Amniotic stem cell (primary cell): ENCODE data around the gene PARD3B.

Source experiments
- DNase-seq: peaks from one replicate; lab custom pipeline; 2025; lab: John Stamatoyannopoulos, UW

Gene PARD3B

GRCh38 chr2:204763974-204764703 lies 218.9 kb downstream of the PARD3B start:
- DNase-seq: no peak

GRCh38 chr2:204770735-204771134 lies 225.5 kb downstream of the PARD3B start:
- DNase-seq: no peak

GRCh38 chr2:204771721-204772120 lies 226.4 kb downstream of the PARD3B start:
- no peak for DNase-seq

GRCh38 chr2:204772546-204772945 lies 227.3 kb downstream of the PARD3B start:
- DNase-seq: no peak

- DNase-seq: no peak
Observed at GRCh38 chr2:204775766-204776165, 230.5 kb downstream of the PARD3B start.

- DNase-seq: peak; percentile 5
Observed at GRCh38 chr2:204776781-204777559, 231.7 kb downstream of the PARD3B start.

- DNase-seq: no peak
Observed at GRCh38 chr2:204779771-204780170, 234.5 kb downstream of the PARD3B start.

- no peak for DNase-seq
Observed at GRCh38 chr2:204781941-204782340, 236.7 kb downstream of the PARD3B start.

GRCh38 chr2:204790076-204790475 lies 244.8 kb downstream of the PARD3B start:
- no peak for DNase-seq

- DNase-seq: no peak
Observed at GRCh38 chr2:204791230-204791629, 246.0 kb downstream of the PARD3B start.

GRCh38 chr2:204794624-204795023 lies 249.3 kb downstream of the PARD3B start:
- no peak for DNase-seq

GRCh38 chr2:204795156-204795555 lies 249.9 kb downstream of the PARD3B start:
- DNase-seq: no peak

- no peak for DNase-seq
Observed at GRCh38 chr2:204796581-204796980, 251.3 kb downstream of the PARD3B start.

- DNase-seq: no peak
Observed at GRCh38 chr2:204799791-204800190, 254.5 kb downstream of the PARD3B start.

GRCh38 chr2:204808494-204808893 lies 263.2 kb downstream of the PARD3B start:
- no peak for DNase-seq

- no peak for DNase-seq
Observed at GRCh38 chr2:204824751-204825453, 279.6 kb downstream of the PARD3B start.

- no peak for DNase-seq
Observed at GRCh38 chr2:204825681-204826080, 280.4 kb downstream of the PARD3B start.

GRCh38 chr2:204827701-204828590 lies 282.7 kb downstream of the PARD3B start:
- DNase-seq: no peak

- no peak for DNase-seq
Observed at GRCh38 chr2:204834716-204835384, 289.6 kb downstream of the PARD3B start.

- no peak for DNase-seq
Observed at GRCh38 chr2:204835786-204836185, 290.5 kb downstream of the PARD3B start.

- no peak for DNase-seq
Observed at GRCh38 chr2:204840504-204840903, 295.2 kb downstream of the PARD3B start.
